Mesodermal cell (in vitro differentiated cells): Measurements from ENCODE around the gene TMEM255B.

Experiments used
- H3K27ac ChIP-seq: 2 replicates; pipeline ENCODE4 v1.7.0; 2013; ENCODE audit warnings: mild to moderate bottlenecking, low read depth, low read length, moderate library complexity; ENCODE audit not compliant: severe bottlenecking
- H3K36me3 ChIP-seq: 2 replicates; pipeline ENCODE4 v1.7.1; 2013; ENCODE audit warnings: mild to moderate bottlenecking, low read length, moderate library complexity; ENCODE audit not compliant: control insufficient read depth, insufficient read depth
- H3K4me1 ChIP-seq: one replicate; pipeline ENCODE4 v1.7.1; 2013; ENCODE audit warnings: mild to moderate bottlenecking, low read length; ENCODE audit not compliant: insufficient read depth, control insufficient read depth, poor library complexity, severe bottlenecking
- H3K4me3 ChIP-seq: 2 replicates; pipeline ENCODE4 v1.7.0; 2013; ENCODE audit warnings: low read length, control low read depth, mild to moderate bottlenecking; ENCODE audit not compliant: insufficient read depth, poor library complexity, severe bottlenecking; ENCODE audit errors: extremely low read depth
- H3K9me3 ChIP-seq: 2 replicates; pipeline ENCODE4 v1.7.1; 2013; ENCODE audit warnings: mild to moderate bottlenecking, low read length, moderate library complexity; ENCODE audit not compliant: control insufficient read depth
- WGBS, 2 experiments: methylation state at CpG; one replicate each; pipeline ENCODE4 v1.1.5; 2013; ENCODE audit warnings: missing lambda C conversion rate in 2 of 2; ENCODE audit not compliant: insufficient coverage in 2 of 2; 5-methylcytosine and 5-hydroxymethylcytosine counted together

Gene TMEM255B

GRCh38 chr13:113729187-113730019 is 29.6 kb upstream of the TMEM255B start:
- peaks cover 6% of the 10 kb centered on the region for H3K9me3 ChIP-seq
- 86 to 88% methylated on average over 33 to 34 of the region's 34 CpGs for WGBS, 2 experiments
- H3K27ac ChIP-seq: no peak overlapping the region
- H3K4me1 ChIP-seq: no peaks in the 10 kb centered on the region
- no peak overlapping the region for H3K4me3 ChIP-seq
- H3K36me3 ChIP-seq: no peaks in the 10 kb centered on the region

DNA sequence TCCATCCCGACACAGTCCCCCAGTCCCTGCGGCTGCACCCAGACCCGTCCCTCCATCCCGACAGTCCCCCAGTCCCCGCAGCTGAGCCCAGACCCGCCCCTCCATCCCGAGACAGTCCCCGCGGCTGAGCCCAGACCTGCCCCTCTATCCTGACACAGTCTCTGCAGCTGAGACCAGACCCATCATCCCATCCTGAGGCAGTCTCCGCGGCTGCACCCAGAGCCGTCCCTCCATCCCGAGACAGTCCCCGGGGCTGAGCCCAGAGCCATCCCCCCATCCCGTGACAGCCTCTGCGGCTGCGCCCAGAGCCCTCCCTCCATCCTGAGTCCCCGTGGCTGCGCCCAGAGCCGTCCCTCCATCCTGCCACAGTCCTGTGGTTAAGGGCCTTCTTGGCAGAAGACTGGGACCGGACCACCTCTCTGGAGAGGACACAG is 28.8 kb upstream of the TMEM255B start:
- H3K4me3 ChIP-seq: no peak overlapping the region
- 77 to 89% methylated on average over 15 to 21 of the region's 21 CpGs for WGBS, 2 experiments
- no peak overlapping the region for H3K27ac ChIP-seq
- H3K4me1 ChIP-seq: no peaks in the 10 kb centered on the region
- H3K9me3 ChIP-seq: peaks cover 6% of the 10 kb centered on the region
- no peaks in the 10 kb centered on the region for H3K36me3 ChIP-seq

DNA sequence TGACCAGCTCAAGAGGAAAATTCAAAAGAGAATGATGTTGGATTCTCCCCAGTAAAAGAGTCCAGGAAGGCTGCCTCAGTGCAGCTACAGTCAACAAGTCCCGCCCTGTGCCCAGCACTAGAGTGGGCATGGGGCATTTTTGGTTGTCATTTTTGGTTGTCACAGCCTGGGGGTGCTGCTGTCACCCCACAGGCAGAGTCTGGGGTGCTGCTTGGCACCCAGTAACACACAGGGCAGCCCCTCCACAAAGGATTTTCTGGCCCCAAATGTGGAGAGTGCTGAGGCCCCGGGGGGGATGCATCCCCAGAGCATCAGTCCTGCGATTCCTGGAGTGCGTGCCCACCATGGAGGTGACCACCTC is 28.2 kb upstream of the TMEM255B start:
- H3K27ac ChIP-seq: no peak overlapping the region
- H3K4me1 ChIP-seq: no peaks in the 10 kb centered on the region
- peaks cover 6% of the 10 kb centered on the region for H3K9me3 ChIP-seq
- H3K36me3 ChIP-seq: no peaks in the 10 kb centered on the region
- H3K4me3 ChIP-seq: no peak overlapping the region
- WGBS, 2 experiments: 96 to 98% methylated on average over 4 of the region's 4 CpGs

- H3K36me3 ChIP-seq: no peaks in the 10 kb centered on the region
- WGBS, 2 experiments: 88 to 89% methylated on average over 25 to 29 of the region's 32 CpGs
- H3K9me3 ChIP-seq: peaks cover 6% of the 10 kb centered on the region
- no peak overlapping the region for H3K4me3 ChIP-seq
- no peaks in the 10 kb centered on the region for H3K4me1 ChIP-seq
- no peak overlapping the region for H3K27ac ChIP-seq
Observed at GRCh38 chr13:113731192-113732175, 27.5 kb upstream of the TMEM255B start.

- Histone ChIP-seq H3K27ac (no peak overlapping the region), H3K36me3 (no peaks in the 10 kb centered on the region), H3K4me1 (no peaks in the 10 kb centered on the region), H3K9me3 (no peaks in the 10 kb centered on the region), H3K4me3 (no peak overlapping the region)
- WGBS, 2 experiments: 93 to 94% methylated on average over 27 to 29 of the region's 29 CpGs
Observed at GRCh38 chr13:113732176-113732960, 26.7 kb upstream of the TMEM255B start.

- WGBS, 2 experiments: 86 to 91% methylated on average over 27 to 46 of the region's 55 CpGs
- Histone ChIP-seq H3K36me3 (no peaks in the 10 kb centered on the region), H3K4me3 (no peak overlapping the region), H3K9me3 (no peaks in the 10 kb centered on the region), H3K4me1 (no peaks in the 10 kb centered on the region), H3K27ac (no peak overlapping the region)
Observed at GRCh38 chr13:113732961-113733950, 25.8 kb upstream of the TMEM255B start.

GRCh38 chr13:113734099-113734825 is 24.8 kb upstream of the TMEM255B start:
- Histone ChIP-seq H3K27ac (no peak overlapping the region), H3K4me3 (no peak overlapping the region), H3K9me3 (no peaks in the 10 kb centered on the region), H3K4me1 (no peaks in the 10 kb centered on the region), H3K36me3 (no peaks in the 10 kb centered on the region)
- WGBS, 2 experiments: 91 to 93% methylated on average over 26 of the region's 26 CpGs

DNA sequence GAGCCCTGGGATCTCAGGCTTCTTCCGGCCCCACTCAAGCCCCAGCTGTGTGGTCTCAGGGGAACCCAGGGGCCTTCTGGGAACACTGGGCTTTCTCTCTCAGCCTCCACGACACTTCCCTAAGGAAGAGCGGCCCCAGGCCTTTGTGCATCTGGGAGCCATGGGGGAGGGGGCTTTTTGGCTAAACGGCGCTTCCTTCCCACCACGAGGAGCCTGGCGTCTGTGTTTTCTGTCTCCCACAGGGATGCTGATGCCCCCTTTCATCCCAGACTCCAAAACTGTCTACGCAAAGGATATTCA is 24.2 kb upstream of the TMEM255B start:
- Histone ChIP-seq H3K4me1 (no peaks in the 10 kb centered on the region), H3K9me3 (no peaks in the 10 kb centered on the region), H3K4me3 (no peak overlapping the region), H3K36me3 (no peaks in the 10 kb centered on the region), H3K27ac (no peak overlapping the region)
- WGBS, 2 experiments: 84 to 89% methylated on average over 7 of the region's 8 CpGs

DNA sequence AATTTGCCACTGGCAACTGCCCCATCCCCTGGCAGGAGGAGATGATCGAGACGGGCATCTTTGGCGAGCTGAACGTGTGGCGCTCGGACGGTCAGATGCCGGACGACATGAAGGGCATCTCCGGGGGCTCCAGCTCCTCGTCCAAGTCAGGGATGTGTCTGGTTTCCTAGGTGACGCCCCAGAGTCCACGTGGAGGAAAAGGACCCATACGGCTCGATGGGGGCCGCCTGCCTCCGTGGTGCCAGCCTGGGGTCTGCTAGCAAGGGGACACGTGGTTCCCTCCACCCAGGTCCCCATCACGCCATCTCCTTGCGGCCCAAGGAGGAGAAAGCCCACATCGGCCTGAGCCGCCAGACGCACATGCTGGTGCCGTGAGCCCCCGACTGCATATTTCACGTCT is 23.8 kb upstream of the TMEM255B start:
- no peaks in the 10 kb centered on the region for H3K36me3 ChIP-seq
- WGBS, 2 experiments: 84 to 91% methylated on average over 19 to 20 of the region's 26 CpGs
- H3K27ac ChIP-seq: no peak overlapping the region
- no peak overlapping the region for H3K4me3 ChIP-seq
- no peaks in the 10 kb centered on the region for H3K4me1 ChIP-seq
- H3K9me3 ChIP-seq: no peaks in the 10 kb centered on the region
